K562 (cell line): ENCODE measurements around the gene MRPL10. TPM values are rescaled to one million over a fixed set of nuclear protein-coding genes. Genes with fewer than 3 reads are reported as not detected.

Source experiments
- CCNT2 ChIP-seq: IDR thresholded peaks from 2 replicates; pipeline ENCODE4 v1.6.1; 2011; ENCODE audit warnings: borderline replicate concordance, low read depth, mild to moderate bottlenecking, moderate library complexity, mixed read lengths, low read length; ENCODE audit not compliant: insufficient read length; ENCODE audit errors: extremely low read depth
- CEBPG ChIP-seq, 3 experiments: fragments of 200-800 bp in 1 of 3; sonication (Bioruptor generic) in 1 of 3; sonication (generic) in 1 of 3; formaldehyde crosslinking in 1 of 3; IDR thresholded peaks in 2 of 3; conservative IDR thresholded peaks in 1 of 3; 2 replicates each; pipeline versions ENCODE4 v1.6.1 to v1.8.0; 2016 to 2022; ENCODE audit warnings: missing compliant biosample characterization in 2 of 3, missing genetic modification characterization in 2 of 3, mild to moderate bottlenecking in 1 of 3, missing genetic modification reagents in 1 of 3
- CREB3 ChIP-seq: fragments of 450-650 bp; conservative IDR thresholded peaks from 2 replicates; pipeline ENCODE4 v1.6.1; 2016; ENCODE audit warnings: missing genetic modification characterization, low read depth, mild to moderate bottlenecking, missing compliant biosample characterization, moderate library complexity
- DEAF1 ChIP-seq: fragments of 450-650 bp; formaldehyde crosslinking; IDR thresholded peaks from 2 replicates; pipeline ENCODE4 v1.4.0; 2020; ENCODE audit warnings: mild to moderate bottlenecking, moderate library complexity
- ETS2 ChIP-seq: IDR thresholded peaks from 2 replicates; pipeline ENCODE4 v1.6.1; 2016; ENCODE audit warnings: borderline replicate concordance, missing genetic modification characterization, mild to moderate bottlenecking, moderate library complexity, missing compliant biosample characterization; ENCODE audit not compliant: poor library complexity, severe bottlenecking
- GABPB2 ChIP-seq: fragments of 250-450 bp; sonication (Bioruptor Pico); conservative IDR thresholded peaks from 2 replicates; pipeline ENCODE4 v1.5.1; 2021; ENCODE audit warnings: mild to moderate bottlenecking
- MAFK ChIP-seq: IDR thresholded peaks from 2 replicates; pipeline ENCODE4 v1.6.1; 2011; ENCODE audit warnings: low read length, improper control_type of control experiment
- NELFE ChIP-seq: IDR thresholded peaks from 2 replicates; pipeline ENCODE4 v1.6.1; 2011; ENCODE audit warnings: mild to moderate bottlenecking; ENCODE audit not compliant: insufficient read depth, insufficient read length
- NR2C2 ChIP-seq, 2 experiments: fragments of 200-800 bp in 1 of 2; sonication (Bioruptor generic) in 1 of 2; sonication (generic) in 1 of 2; formaldehyde crosslinking in 1 of 2; IDR thresholded peaks; 2 replicates each; pipeline versions ENCODE4 v1.6.1 to v1.8.0; 2016 to 2022; ENCODE audit warnings: mild to moderate bottlenecking in 1 of 2, missing compliant biosample characterization in 1 of 2, missing genetic modification characterization in 1 of 2, missing genetic modification reagents in 1 of 2
- PHF21A ChIP-seq: fragments of 450-650 bp; IDR thresholded peaks from 2 replicates; pipeline ENCODE4 v1.6.1; 2017; ENCODE audit warnings: low read depth, borderline replicate concordance
- RAD21 ChIP-seq, 2 experiments: fragments of 250-450 bp in 1 of 2; fragments of 450-650 bp in 1 of 2; sonication (Bioruptor Pico) in 1 of 2; formaldehyde crosslinking in 1 of 2; IDR thresholded peaks in 1 of 2; conservative IDR thresholded peaks in 1 of 2; 2 replicates each; pipeline versions ENCODE4 v1.4.0 to v1.8.0; 2020 to 2022; ENCODE audit warnings: mild to moderate bottlenecking in 2 of 2, moderate library complexity in 1 of 2
- SMARCA5 ChIP-seq: fragments of 450-650 bp; IDR thresholded peaks from 2 replicates; pipeline ENCODE4 v1.6.1; 2016
- SMARCE1 ChIP-seq: fragments of 450-650 bp; IDR thresholded peaks from 2 replicates; pipeline ENCODE4 v1.7.1; 2016; ENCODE audit warnings: mild to moderate bottlenecking
- TEAD4 ChIP-seq, 2 experiments: sonication (generic) in 1 of 2; formaldehyde crosslinking in 1 of 2; IDR thresholded peaks; 2 replicates each; pipeline versions ENCODE4 v1.6.1 to v1.8.0; 2012 to 2022; ENCODE audit warnings: borderline replicate concordance in 1 of 2, inconsistent platforms in 1 of 2, low read length in 1 of 2, mild to moderate bottlenecking in 1 of 2, missing genetic modification reagents in 1 of 2
- ZBTB1 ChIP-seq: sonication (generic); formaldehyde crosslinking; IDR thresholded peaks from 2 replicates; pipeline ENCODE4 v1.8.1; 2023; ENCODE audit warnings: missing genetic modification reagents, low read depth, mild to moderate bottlenecking, borderline replicate concordance
- ZNF124 ChIP-seq: sonication (generic); formaldehyde crosslinking; IDR thresholded peaks from 2 replicates; pipeline ENCODE4 v1.8.1; 2022; ENCODE audit warnings: missing genetic modification reagents
- ZNF146 ChIP-seq: IDR thresholded peaks from one replicate; pipeline ENCODE4 v1.6.1; 2018; ENCODE audit warnings: missing compliant biosample characterization; ENCODE audit not compliant: unreplicated experiment
- ZZZ3 ChIP-seq: fragments of 450-650 bp; IDR thresholded peaks from 2 replicates; pipeline ENCODE4 v1.6.1; 2016; ENCODE audit warnings: antibody characterized with exemption, mild to moderate bottlenecking, moderate library complexity
- polyA plus RNA-seq, 8 experiments: library from polyadenylated mRNA; depleted of rRNA in 4 of 8; stranded (reverse) in 5 of 8; unstranded in 3 of 8; fragments of >200 nt; fragmentation: Nextera tagmentation in 2 of 8; fragmentation: Illumina TruSeq in 1 of 8; extraction: Ambion mirVana in 2 of 8; extraction: Trizol in 1 of 8; gene quantifications; 2 replicates each; pipeline versions ENCODE4 v1.2.1 to v1.2.3, GENCODE V29; 2011 to 2014; ENCODE audit warnings: inconsistent platforms in 1 of 8, missing spikeins in 1 of 8
- total RNA-seq, 7 experiments: library from RNA; depleted of rRNA in 6 of 7; stranded (reverse); fragments of >200 nt in 6 of 7; fragmentation: Illumina TruSeq in 2 of 7; extraction: Trizol in 2 of 7; gene quantifications; 2 replicates each; pipeline versions ENCODE4 v1.2.1 to v1.2.3, GENCODE V29; 2011 to 2021; ENCODE audit warnings: low replicate concordance in 1 of 7
- TF ChIP-seq, protein P1 (sequence below): sonication (generic); IDR thresholded peaks from 2 replicates; pipeline ENCODE4 v1.6.1; 2016
- TF ChIP-seq, protein P2 (sequence below): fragments of 450-650 bp; IDR thresholded peaks from 2 replicates; pipeline ENCODE4 v1.6.1; 2014; ENCODE audit warnings: low read depth, mild to moderate bottlenecking, moderate library complexity, borderline replicate concordance

The MRPL10 gene
- total and polyA plus RNA-seq, 9 of the 15 experiments (the other 6 are each of a cell fraction or from before 2014, with no cell fraction given), result 27.8 to 105 (median 67.3) TPM

DNA sequence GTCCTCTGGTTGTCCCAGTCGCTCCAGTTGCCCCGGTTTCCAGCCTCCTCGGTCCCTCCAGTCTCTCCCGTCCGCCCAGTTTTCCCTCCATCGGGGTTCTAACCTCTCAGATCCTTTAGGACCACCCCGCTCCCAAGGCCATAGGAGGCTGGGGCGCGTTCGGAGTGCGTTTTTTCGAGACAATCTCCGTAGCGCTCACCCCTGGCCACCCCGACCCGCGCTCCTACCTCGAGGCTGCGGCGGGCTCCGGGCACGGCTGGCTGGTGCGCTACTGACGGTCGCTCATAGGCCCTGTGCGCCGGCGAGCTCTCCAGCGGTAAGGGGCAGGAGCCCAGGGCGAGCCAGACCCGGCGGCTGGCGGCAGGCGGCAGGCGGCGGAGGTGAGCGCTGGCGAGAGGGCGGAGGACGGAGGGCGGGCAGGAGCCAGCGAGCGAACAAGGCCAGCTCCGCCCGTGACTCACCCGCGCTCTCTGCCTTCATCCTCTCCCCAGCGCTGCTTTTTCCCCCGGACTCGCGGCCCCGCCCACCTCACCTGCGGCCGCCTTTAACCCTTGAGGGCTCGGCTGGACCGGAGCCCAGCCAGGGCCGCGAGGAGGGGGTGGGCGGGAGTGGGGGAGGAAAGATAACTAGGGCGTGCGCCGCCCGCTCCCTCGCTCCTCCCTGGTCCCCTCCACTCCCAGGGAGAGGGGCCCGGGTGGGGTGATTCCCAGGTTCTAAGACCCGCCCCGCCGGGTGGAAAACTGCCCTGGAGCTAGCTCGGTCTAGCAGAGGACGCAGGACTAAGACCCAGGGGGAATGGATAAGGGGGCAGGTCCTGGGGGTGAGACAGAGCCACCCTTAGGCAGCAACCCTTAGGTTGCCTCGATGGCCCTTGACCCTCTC, 19.6 kb upstream of the MRPL10 start, which contains the start of gene SP6 (continued):
- TF ChIP-seq NELFE (no peak), SMARCE1 (no peak), PHF21A (no peak), ETS2 (tag) (no peak), CREB3 (no peak), MAFK (no peak), DEAF1 (no peak), ZZZ3 (no peak), TEAD4 (IDR thresholded peaks at IDR 0.05; ENCODE audit: low read length) (no peak), TEAD4 (CRISPR knock-in tag; IDR thresholded peaks at IDR 0.05; ENCODE audit: borderline replicate concordance) (no peak), GABPB2 (CRISPR knock-in tag) (no peak), RAD21 (CRISPR knock-in tag; conservative IDR thresholded peaks at IDR 0.05 in 1 of 2, IDR thresholded peaks at IDR 0.05 in 1 of 2) (peak; percentile 37 to 44; a peak in 3 of 4 replicates), ZBTB1 (CRISPR knock-in tag) (no peak; the same call in 1 of the 2 replicates), ZNF146 (CRISPR knock-in tag) (no peak), SMARCA5 (no peak), ZNF124 (CRISPR knock-in tag) (no peak), CCNT2 (peak; percentile 77), CEBPG (CRISPR knock-in tag; IDR thresholded peaks at IDR 0.05) (no peak), CEBPG (tag; conservative IDR thresholded peaks at IDR 0.05 in 1 of 2, IDR thresholded peaks at IDR 0.05 in 1 of 2) (no peak), NR2C2 (CRISPR knock-in tag; IDR thresholded peaks at IDR 0.05) (no peak), NR2C2 (tag; IDR thresholded peaks at IDR 0.05) (peak; percentile 66)
- TF ChIP-seq, protein P1, sequence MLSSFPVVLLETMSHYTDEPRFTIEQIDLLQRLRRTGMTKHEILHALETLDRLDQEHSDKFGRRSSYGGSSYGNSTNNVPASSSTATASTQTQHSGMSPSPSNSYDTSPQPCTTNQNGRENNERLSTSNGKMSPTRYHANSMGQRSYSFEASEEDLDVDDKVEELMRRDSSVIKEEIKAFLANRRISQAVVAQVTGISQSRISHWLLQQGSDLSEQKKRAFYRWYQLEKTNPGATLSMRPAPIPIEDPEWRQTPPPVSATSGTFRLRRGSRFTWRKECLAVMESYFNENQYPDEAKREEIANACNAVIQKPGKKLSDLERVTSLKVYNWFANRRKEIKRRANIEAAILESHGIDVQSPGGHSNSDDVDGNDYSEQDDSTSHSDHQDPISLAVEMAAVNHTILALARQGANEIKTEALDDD, result no peak
- TF ChIP-seq, protein P2, sequence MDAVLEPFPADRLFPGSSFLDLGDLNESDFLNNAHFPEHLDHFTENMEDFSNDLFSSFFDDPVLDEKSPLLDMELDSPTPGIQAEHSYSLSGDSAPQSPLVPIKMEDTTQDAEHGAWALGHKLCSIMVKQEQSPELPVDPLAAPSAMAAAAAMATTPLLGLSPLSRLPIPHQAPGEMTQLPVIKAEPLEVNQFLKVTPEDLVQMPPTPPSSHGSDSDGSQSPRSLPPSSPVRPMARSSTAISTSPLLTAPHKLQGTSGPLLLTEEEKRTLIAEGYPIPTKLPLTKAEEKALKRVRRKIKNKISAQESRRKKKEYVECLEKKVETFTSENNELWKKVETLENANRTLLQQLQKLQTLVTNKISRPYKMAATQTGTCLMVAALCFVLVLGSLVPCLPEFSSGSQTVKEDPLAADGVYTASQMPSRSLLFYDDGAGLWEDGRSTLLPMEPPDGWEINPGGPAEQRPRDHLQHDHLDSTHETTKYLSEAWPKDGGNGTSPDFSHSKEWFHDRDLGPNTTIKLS, result 0 out of 2 replicates have a peak, but pooled peaks have one; percentile 50
